DOHH2 (cell line): ENCODE results near the gene ZNF324.
"Not testable (repeated sequence)": the region's sequence is repeated elsewhere in the genome, so short reads cannot be mapped to it uniquely, and the experiment has no call there.

Experiments used
- H3F3A ChIP-seq: fragments of 200-600 bp; sonication (generic), shearing (Covaris generic); 2 replicates; pipeline ENCODE4 v1.6.0; 2016; ENCODE audit warnings: antibody characterized with exemption, mild to moderate bottlenecking; ENCODE audit not compliant: control insufficient read depth, insufficient read depth
- H3K27ac ChIP-seq: fragments of 200-600 bp; sonication (generic); 2 replicates; pipeline ENCODE4 v1.5.1; 2014; ENCODE audit warnings: low read depth, mild to moderate bottlenecking, low read length, moderate library complexity
- H3K27me3 ChIP-seq: fragments of 200-600 bp; sonication (generic); 2 replicates; pipeline ENCODE4 v1.6.1; 2014; ENCODE audit warnings: mild to moderate bottlenecking, low read length, mixed read lengths; ENCODE audit not compliant: control insufficient read depth
- H3K36me3 ChIP-seq: fragments of 200-600 bp; sonication (generic); 2 replicates; pipeline ENCODE4 v1.6.1; 2014; ENCODE audit warnings: mild to moderate bottlenecking, low read length, moderate library complexity, mixed read lengths; ENCODE audit not compliant: control insufficient read depth
- H3K4me1 ChIP-seq: fragments of 200-600 bp; sonication (generic); 2 replicates; pipeline ENCODE4 v1.6.1; 2014; ENCODE audit warnings: mild to moderate bottlenecking, low read length, mixed read lengths; ENCODE audit not compliant: control insufficient read depth
- H3K4me2 ChIP-seq: fragments of 200-600 bp; sonication (generic); 2 replicates; pipeline ENCODE4 v1.6.0; 2014; ENCODE audit warnings: mild to moderate bottlenecking, low read length, moderate library complexity
- H3K4me3 ChIP-seq: fragments of 200-600 bp; sonication (generic); 2 replicates; pipeline ENCODE4 v1.5.1; 2014; ENCODE audit warnings: mild to moderate bottlenecking, low read length, mixed read lengths
- H3K79me2 ChIP-seq: fragments of 200-600 bp; sonication (generic); 2 replicates; pipeline ENCODE4 v1.6.1; 2014; ENCODE audit warnings: mild to moderate bottlenecking, low read length, mixed read lengths; ENCODE audit not compliant: control insufficient read depth
- H3K9me2 ChIP-seq: fragments of 200-600 bp; sonication (generic); replicated peaks from 2 replicates; pipeline ENCODE4 v1.6.1; 2014; ENCODE audit warnings: mild to moderate bottlenecking, low read length, mixed read lengths; ENCODE audit not compliant: control insufficient read depth
- H3K9me3 ChIP-seq: fragments of 200-600 bp; sonication (generic); 2 replicates; pipeline ENCODE4 v1.6.1; 2014; ENCODE audit warnings: antibody characterized with exemption, low read length, mixed read lengths; ENCODE audit not compliant: control insufficient read depth, insufficient read depth
- H4K20me1 ChIP-seq: fragments of 200-600 bp; sonication (generic); 2 replicates; pipeline ENCODE4 v1.6.0; 2014; ENCODE audit warnings: low read depth, mild to moderate bottlenecking, antibody characterized with exemption, low read length, moderate library complexity; ENCODE audit not compliant: control insufficient read depth, insufficient read depth
- EZH2phosphoT487 ChIP-seq: fragments of 200-600 bp; sonication (generic); IDR thresholded peaks from 2 replicates; pipeline ENCODE4 v1.6.1; 2017; ENCODE audit warnings: borderline replicate concordance, mild to moderate bottlenecking, antibody characterized with exemption, low read length, moderate library complexity, mixed read lengths
- TF ChIP-seq, protein P1 (sequence below): fragments of 200-600 bp; sonication (generic); IDR thresholded peaks from one replicate; pipeline ENCODE4 v1.5.1; 2014; ENCODE audit warnings: antibody characterized with exemption, mild to moderate bottlenecking, low read depth, low read length; ENCODE audit not compliant: poor library complexity, severe bottlenecking

ZNF324 gene

DNA sequence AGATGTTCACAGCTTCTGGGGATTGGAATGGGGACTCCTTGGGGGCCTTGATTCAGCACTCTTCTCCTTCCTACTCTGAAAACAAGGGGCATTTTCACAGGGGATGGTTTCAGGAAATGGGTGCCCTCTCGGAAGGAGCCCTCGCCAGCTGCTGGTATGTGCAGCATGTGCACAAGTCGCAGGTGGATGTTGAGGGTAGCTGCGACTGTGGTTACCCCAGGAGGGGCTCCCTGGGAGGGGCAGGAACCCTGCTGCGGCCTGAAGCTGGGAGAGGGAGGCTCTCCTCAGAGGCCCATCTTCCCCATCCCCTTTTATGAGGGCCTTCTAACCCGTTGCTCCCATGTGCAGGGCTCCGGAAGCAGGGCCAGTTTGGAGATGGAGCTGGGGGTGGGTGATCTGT is 15.5 kb downstream of the ZNF324 start:
- Histone ChIP-seq H3K36me3 (no peaks in the 10 kb centered on the region), H3K27me3 (no peaks in the 10 kb centered on the region), H3K9me3 (no peaks in the 10 kb centered on the region), H3K79me2 (no peaks in the 10 kb centered on the region), H3F3A (no peaks in the 10 kb centered on the region), H3K27ac (no peak overlapping the region), H3K4me3 (no peak overlapping the region), H3K4me1 (no peaks in the 10 kb centered on the region; the same call in 1 of the 2 replicates), H3K4me2 (no peak overlapping the region), H3K9me2 (no peaks in the 10 kb centered on the region), H4K20me1 (no peaks in the 10 kb centered on the region)
- TF ChIP-seq EZH2phosphoT487 = no peak
- TF ChIP-seq, protein P1, sequence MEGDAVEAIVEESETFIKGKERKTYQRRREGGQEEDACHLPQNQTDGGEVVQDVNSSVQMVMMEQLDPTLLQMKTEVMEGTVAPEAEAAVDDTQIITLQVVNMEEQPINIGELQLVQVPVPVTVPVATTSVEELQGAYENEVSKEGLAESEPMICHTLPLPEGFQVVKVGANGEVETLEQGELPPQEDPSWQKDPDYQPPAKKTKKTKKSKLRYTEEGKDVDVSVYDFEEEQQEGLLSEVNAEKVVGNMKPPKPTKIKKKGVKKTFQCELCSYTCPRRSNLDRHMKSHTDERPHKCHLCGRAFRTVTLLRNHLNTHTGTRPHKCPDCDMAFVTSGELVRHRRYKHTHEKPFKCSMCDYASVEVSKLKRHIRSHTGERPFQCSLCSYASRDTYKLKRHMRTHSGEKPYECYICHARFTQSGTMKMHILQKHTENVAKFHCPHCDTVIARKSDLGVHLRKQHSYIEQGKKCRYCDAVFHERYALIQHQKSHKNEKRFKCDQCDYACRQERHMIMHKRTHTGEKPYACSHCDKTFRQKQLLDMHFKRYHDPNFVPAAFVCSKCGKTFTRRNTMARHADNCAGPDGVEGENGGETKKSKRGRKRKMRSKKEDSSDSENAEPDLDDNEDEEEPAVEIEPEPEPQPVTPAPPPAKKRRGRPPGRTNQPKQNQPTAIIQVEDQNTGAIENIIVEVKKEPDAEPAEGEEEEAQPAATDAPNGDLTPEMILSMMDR = no peak

DNA sequence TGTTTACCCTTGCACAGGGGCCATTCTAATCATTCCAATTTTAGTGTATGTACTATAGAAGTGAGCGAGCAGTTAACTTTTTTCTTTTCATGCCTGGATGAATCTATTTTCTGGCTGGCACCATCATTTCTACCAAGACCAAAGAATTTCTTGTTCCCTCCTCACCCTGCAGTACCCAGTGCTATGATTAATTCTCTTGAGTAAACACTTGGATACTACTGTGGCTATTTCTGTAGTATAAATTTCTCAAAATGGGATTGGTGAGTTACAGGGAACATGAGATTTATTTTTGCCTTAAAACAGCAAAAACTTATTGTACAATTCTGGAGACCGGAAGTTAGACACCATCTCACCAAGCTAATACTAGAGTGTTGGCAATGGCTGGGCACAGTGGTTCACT is 16.9 kb downstream of the ZNF324 start:
- TF ChIP-seq, protein P1 = no peak
- TF ChIP-seq EZH2phosphoT487 = no peak
- Histone ChIP-seq H3K27ac (no peak overlapping the region), H3K9me2 (no peaks in the 10 kb centered on the region), H3K79me2 (no peaks in the 10 kb centered on the region), H3K27me3 (no peaks in the 10 kb centered on the region), H3K36me3 (no peaks in the 10 kb centered on the region), H3K9me3 (no peaks in the 10 kb centered on the region), H3F3A (no peaks in the 10 kb centered on the region), H3K4me2 (no peak overlapping the region), H3K4me3 (no peak overlapping the region), H3K4me1 (no peaks in the 10 kb centered on the region), H4K20me1 (no peaks in the 10 kb centered on the region)

DNA sequence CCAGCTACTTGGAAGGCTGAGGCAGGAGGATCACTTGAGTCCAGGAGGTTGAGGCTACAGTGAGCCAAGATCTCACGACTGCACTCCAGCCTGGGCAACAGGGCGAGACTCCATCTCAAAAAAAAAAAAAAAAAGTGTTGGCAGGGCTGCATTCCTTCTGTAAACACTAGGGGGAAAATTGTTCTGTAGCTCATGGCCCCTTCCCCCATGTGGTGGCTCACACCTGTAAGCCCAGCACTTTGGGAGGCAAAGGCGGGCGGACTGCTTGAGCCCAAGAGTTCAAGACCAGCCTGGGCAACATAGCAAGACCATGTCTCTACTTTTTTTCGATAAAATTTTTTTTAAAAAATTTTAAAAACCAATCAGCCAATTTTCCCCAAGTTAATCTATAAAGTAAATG is 17.5 kb downstream of the ZNF324 start:
- H3K4me2 ChIP-seq, H3K9me2 ChIP-seq, H3F3A ChIP-seq, H3K9me3 ChIP-seq, H4K20me1 ChIP-seq, H3K79me2 ChIP-seq, H3K4me1 ChIP-seq, H3K27me3 ChIP-seq, H3K27ac ChIP-seq, H3K4me3 ChIP-seq, H3K36me3 ChIP-seq: not testable (repeated sequence)

DNA sequence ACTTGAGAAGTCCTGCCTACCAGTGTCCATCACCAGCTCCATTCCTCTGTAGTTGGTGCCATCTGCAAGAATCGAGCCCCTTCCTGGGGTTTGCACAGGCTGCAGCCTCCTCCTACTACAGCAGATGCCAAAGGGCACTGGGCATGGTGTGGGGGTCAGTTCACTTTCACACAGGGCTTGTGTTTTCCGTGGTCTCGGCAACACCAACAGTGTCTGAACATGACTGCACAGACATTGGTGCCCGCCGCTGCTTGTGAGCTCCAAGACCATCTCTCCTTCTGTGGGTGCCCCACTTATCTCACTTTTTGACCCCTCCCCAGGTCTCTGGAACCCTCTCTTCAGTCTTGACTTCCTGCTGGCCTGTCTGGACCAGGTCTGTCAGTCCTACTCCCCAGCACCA is 24.5 kb downstream of the ZNF324 start:
- H3K36me3 ChIP-seq = no peaks in the 10 kb centered on the region

More for the DNA sequence above, 24.5 kb downstream of the ZNF324 start:
- no peaks in the 10 kb centered on the region; the same call in 1 of the 2 replicates for H3K4me1 ChIP-seq
- H3K27me3 ChIP-seq = no peaks in the 10 kb centered on the region
- no peaks in the 10 kb centered on the region for H3K79me2 ChIP-seq
- H3K9me2 ChIP-seq = no peaks in the 10 kb centered on the region
- H3K27ac ChIP-seq = no peak overlapping the region
- H4K20me1 ChIP-seq = no peaks in the 10 kb centered on the region
- H3K4me3 ChIP-seq = no peak overlapping the region
- no peak overlapping the region for H3K4me2 ChIP-seq
- no peak for TF ChIP-seq EZH2phosphoT487
- no peaks in the 10 kb centered on the region for H3F3A ChIP-seq
- no peaks in the 10 kb centered on the region for H3K9me3 ChIP-seq
